ENCODE measurements around the gene EXD2. TPM values are rescaled to one million over a fixed set of nuclear protein-coding genes. Genes with fewer than 3 reads are reported as not detected.

Gene EXD2
- total RNA-seq, 1 experiment from 2014 or later, result 21.3 TPM

GRCh38 chr14:69232388-69232787 lies 41.1 kb downstream of the EXD2 start:
- Histone ChIP-seq H3K4me2 (ENCODE audit: low read depth, low read length, poor library complexity, severe bottlenecking) (no peak overlapping the region), H3K79me2 (ENCODE audit: low read length) (no peaks in the 10 kb centered on the region), H3K9ac (ENCODE audit: low read length) (no peak overlapping the region), H3K36me3 (ENCODE audit: insufficient read depth, low read length) (no peaks in the 10 kb centered on the region), H3K9me3 (ENCODE audit: low read length) (no peaks in the 10 kb centered on the region), H4K20me1 (ENCODE audit: insufficient read depth, low read depth, low read length) (no peaks in the 10 kb centered on the region), H3K27ac (ENCODE audit: low read length) (no peak overlapping the region), H3K4me3 (ENCODE audit: low read length) (no peak overlapping the region), H2AFZ (ENCODE audit: low read length) (no peak overlapping the region), H3K27me3 (ENCODE audit: low read length) (no peaks in the 10 kb centered on the region), H3K9me2 (replicated peaks; ENCODE audit: insufficient read depth, low read length) (no peaks in the 10 kb centered on the region), H3K4me1 (ENCODE audit: low read length) (peaks cover 6% of the 10 kb centered on the region)
- no peak for DNase-seq

- peaks cover 6% of the 10 kb centered on the region for H3K4me1 ChIP-seq (ENCODE audit: low read length)
- no peaks in the 10 kb centered on the region for H4K20me1 ChIP-seq (ENCODE audit: insufficient read depth, low read depth, low read length)
- no peak overlapping the region for H3K4me3 ChIP-seq (ENCODE audit: low read length)
- no peak overlapping the region for H3K9ac ChIP-seq (ENCODE audit: low read length)
- no peaks in the 10 kb centered on the region for H3K27me3 ChIP-seq (ENCODE audit: low read length)
- no peak overlapping the region for H2AFZ ChIP-seq (ENCODE audit: low read length)
- H3K4me2 ChIP-seq (ENCODE audit: low read depth, low read length, poor library complexity, severe bottlenecking), result no peak overlapping the region
- no peaks in the 10 kb centered on the region for H3K36me3 ChIP-seq (ENCODE audit: insufficient read depth, low read length)
- no peaks in the 10 kb centered on the region for H3K9me2 ChIP-seq (replicated peaks; ENCODE audit: insufficient read depth, low read length)
- H3K79me2 ChIP-seq (ENCODE audit: low read length), result no peaks in the 10 kb centered on the region
- no peak for DNase-seq
- no peaks in the 10 kb centered on the region for H3K9me3 ChIP-seq (ENCODE audit: low read length)
- H3K27ac ChIP-seq (ENCODE audit: low read length), result no peak overlapping the region
Measured at GRCh38 chr14:69234106-69234505, 42.8 kb downstream of the EXD2 start.

GRCh38 chr14:69235708-69236107 lies 44.4 kb downstream of the EXD2 start:
- H3K9me3 ChIP-seq (ENCODE audit: low read length), result no peaks in the 10 kb centered on the region
- peaks cover 6% of the 10 kb centered on the region for H3K4me1 ChIP-seq (ENCODE audit: low read length)
- DNase-seq, result no peak
- no peaks in the 10 kb centered on the region for H3K79me2 ChIP-seq (ENCODE audit: low read length)
- no peak overlapping the region for H3K4me3 ChIP-seq (ENCODE audit: low read length)
- H4K20me1 ChIP-seq (ENCODE audit: insufficient read depth, low read depth, low read length), result no peaks in the 10 kb centered on the region
- H3K9ac ChIP-seq (ENCODE audit: low read length), result no peak overlapping the region
- H3K9me2 ChIP-seq (replicated peaks; ENCODE audit: insufficient read depth, low read length), result no peaks in the 10 kb centered on the region
- H3K27ac ChIP-seq (ENCODE audit: low read length), result no peak overlapping the region
- H2AFZ ChIP-seq (ENCODE audit: low read length), result no peak overlapping the region
- no peaks in the 10 kb centered on the region for H3K27me3 ChIP-seq (ENCODE audit: low read length)
- no peak overlapping the region for H3K4me2 ChIP-seq (ENCODE audit: low read depth, low read length, poor library complexity, severe bottlenecking)
- no peaks in the 10 kb centered on the region for H3K36me3 ChIP-seq (ENCODE audit: insufficient read depth, low read length)

- Histone ChIP-seq H3K9ac (ENCODE audit: low read length) (no peak overlapping the region), H3K4me2 (ENCODE audit: low read depth, low read length, poor library complexity, severe bottlenecking) (no peak overlapping the region), H3K27ac (ENCODE audit: low read length) (no peak overlapping the region), H3K4me3 (ENCODE audit: low read length) (no peak overlapping the region), H3K27me3 (ENCODE audit: low read length) (no peaks in the 10 kb centered on the region), H3K9me3 (ENCODE audit: low read length) (no peaks in the 10 kb centered on the region), H3K4me1 (ENCODE audit: low read length) (peaks cover 5% of the 10 kb centered on the region), H3K9me2 (replicated peaks; ENCODE audit: insufficient read depth, low read length) (no peaks in the 10 kb centered on the region), H3K36me3 (ENCODE audit: insufficient read depth, low read length) (no peaks in the 10 kb centered on the region), H4K20me1 (ENCODE audit: insufficient read depth, low read depth, low read length) (no peaks in the 10 kb centered on the region), H2AFZ (ENCODE audit: low read length) (no peak overlapping the region), H3K79me2 (ENCODE audit: low read length) (no peaks in the 10 kb centered on the region)
- DNase-seq, result no peak
Measured at GRCh38 chr14:69237142-69237541, 45.8 kb downstream of the EXD2 start.

- Histone ChIP-seq H3K9me2 (replicated peaks; ENCODE audit: insufficient read depth, low read length) (no peaks in the 10 kb centered on the region), H3K79me2 (ENCODE audit: low read length) (no peaks in the 10 kb centered on the region), H3K9ac (ENCODE audit: low read length) (no peak overlapping the region), H3K4me2 (ENCODE audit: low read depth, low read length, poor library complexity, severe bottlenecking) (no peak overlapping the region), H3K27me3 (ENCODE audit: low read length) (no peaks in the 10 kb centered on the region), H3K9me3 (ENCODE audit: low read length) (no peaks in the 10 kb centered on the region), H3K4me1 (ENCODE audit: low read length) (peaks cover 3% of the 10 kb centered on the region), H2AFZ (ENCODE audit: low read length) (no peak overlapping the region), H3K4me3 (ENCODE audit: low read length) (no peak overlapping the region), H4K20me1 (ENCODE audit: insufficient read depth, low read depth, low read length) (no peaks in the 10 kb centered on the region), H3K27ac (ENCODE audit: low read length) (no peak overlapping the region), H3K36me3 (ENCODE audit: insufficient read depth, low read length) (no peaks in the 10 kb centered on the region)
- DNase-seq, result no peak
Measured at GRCh38 chr14:69237584-69237983, 46.3 kb downstream of the EXD2 start.

- Histone ChIP-seq H3K27ac (ENCODE audit: low read length) (no peak overlapping the region), H3K4me1 (ENCODE audit: low read length) (peaks cover 6% of the 10 kb centered on the region), H3K27me3 (ENCODE audit: low read length) (no peaks in the 10 kb centered on the region), H3K9me2 (replicated peaks; ENCODE audit: insufficient read depth, low read length) (no peaks in the 10 kb centered on the region), H3K36me3 (ENCODE audit: insufficient read depth, low read length) (no peaks in the 10 kb centered on the region), H3K4me2 (ENCODE audit: low read depth, low read length, poor library complexity, severe bottlenecking) (no peak overlapping the region), H4K20me1 (ENCODE audit: insufficient read depth, low read depth, low read length) (no peaks in the 10 kb centered on the region), H3K9me3 (ENCODE audit: low read length) (no peaks in the 10 kb centered on the region), H2AFZ (ENCODE audit: low read length) (no peak overlapping the region), H3K9ac (ENCODE audit: low read length) (no peak overlapping the region), H3K79me2 (ENCODE audit: low read length) (no peaks in the 10 kb centered on the region), H3K4me3 (ENCODE audit: low read length) (no peak overlapping the region)
- DNase-seq, result no peak
Measured at GRCh38 chr14:69238883-69239282, 47.6 kb downstream of the EXD2 start.

- no peaks in the 10 kb centered on the region for H3K27me3 ChIP-seq (ENCODE audit: low read length)
- H3K4me2 ChIP-seq (ENCODE audit: low read depth, low read length, poor library complexity, severe bottlenecking), result no peak overlapping the region
- no peaks in the 10 kb centered on the region for H3K9me2 ChIP-seq (replicated peaks; ENCODE audit: insufficient read depth, low read length)
- H3K79me2 ChIP-seq (ENCODE audit: low read length), result no peaks in the 10 kb centered on the region
- H2AFZ ChIP-seq (ENCODE audit: low read length), result no peak overlapping the region
- H3K9me3 ChIP-seq (ENCODE audit: low read length), result no peaks in the 10 kb centered on the region
- no peak overlapping the region for H3K9ac ChIP-seq (ENCODE audit: low read length)
- no peaks in the 10 kb centered on the region for H4K20me1 ChIP-seq (ENCODE audit: insufficient read depth, low read depth, low read length)
- H3K27ac ChIP-seq (ENCODE audit: low read length), result no peak overlapping the region
- no peak for DNase-seq
- H3K4me1 ChIP-seq (ENCODE audit: low read length), result peaks cover 6% of the 10 kb centered on the region
- H3K36me3 ChIP-seq (ENCODE audit: insufficient read depth, low read length), result no peaks in the 10 kb centered on the region
- H3K4me3 ChIP-seq (ENCODE audit: low read length), result no peak overlapping the region
Measured at GRCh38 chr14:69240527-69241173, 49.4 kb downstream of the EXD2 start.

GRCh38 chr14:69241577-69241976 lies 50.3 kb downstream of the EXD2 start:
- Histone ChIP-seq H3K4me3 (ENCODE audit: low read length) (no peak overlapping the region), H4K20me1 (ENCODE audit: insufficient read depth, low read depth, low read length) (no peaks in the 10 kb centered on the region), H3K9me2 (replicated peaks; ENCODE audit: insufficient read depth, low read length) (no peaks in the 10 kb centered on the region), H3K9ac (ENCODE audit: low read length) (no peak overlapping the region), H3K9me3 (ENCODE audit: low read length) (no peaks in the 10 kb centered on the region), H3K36me3 (ENCODE audit: insufficient read depth, low read length) (no peaks in the 10 kb centered on the region), H3K27ac (ENCODE audit: low read length) (no peak overlapping the region), H3K4me2 (ENCODE audit: low read depth, low read length, poor library complexity, severe bottlenecking) (no peak overlapping the region), H3K27me3 (ENCODE audit: low read length) (no peaks in the 10 kb centered on the region), H3K79me2 (ENCODE audit: low read length) (no peaks in the 10 kb centered on the region), H2AFZ (ENCODE audit: low read length) (no peak overlapping the region), H3K4me1 (ENCODE audit: low read length) (peaks cover 6% of the 10 kb centered on the region)
- DNase-seq, result no peak
